Measurements from ENCODE around the gene ASCC2. TPM values are rescaled to one million over a fixed set of nuclear protein-coding genes. Genes with fewer than 3 reads are reported as not detected.

ASCC2 gene
- total RNA-seq, 1 experiment from 2014 or later = 54.9 TPM

- TF ChIP-seq, protein P1, sequence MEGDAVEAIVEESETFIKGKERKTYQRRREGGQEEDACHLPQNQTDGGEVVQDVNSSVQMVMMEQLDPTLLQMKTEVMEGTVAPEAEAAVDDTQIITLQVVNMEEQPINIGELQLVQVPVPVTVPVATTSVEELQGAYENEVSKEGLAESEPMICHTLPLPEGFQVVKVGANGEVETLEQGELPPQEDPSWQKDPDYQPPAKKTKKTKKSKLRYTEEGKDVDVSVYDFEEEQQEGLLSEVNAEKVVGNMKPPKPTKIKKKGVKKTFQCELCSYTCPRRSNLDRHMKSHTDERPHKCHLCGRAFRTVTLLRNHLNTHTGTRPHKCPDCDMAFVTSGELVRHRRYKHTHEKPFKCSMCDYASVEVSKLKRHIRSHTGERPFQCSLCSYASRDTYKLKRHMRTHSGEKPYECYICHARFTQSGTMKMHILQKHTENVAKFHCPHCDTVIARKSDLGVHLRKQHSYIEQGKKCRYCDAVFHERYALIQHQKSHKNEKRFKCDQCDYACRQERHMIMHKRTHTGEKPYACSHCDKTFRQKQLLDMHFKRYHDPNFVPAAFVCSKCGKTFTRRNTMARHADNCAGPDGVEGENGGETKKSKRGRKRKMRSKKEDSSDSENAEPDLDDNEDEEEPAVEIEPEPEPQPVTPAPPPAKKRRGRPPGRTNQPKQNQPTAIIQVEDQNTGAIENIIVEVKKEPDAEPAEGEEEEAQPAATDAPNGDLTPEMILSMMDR (conservative IDR thresholded peaks at IDR 0.05; ENCODE audit: low read depth, low read length) = no peak
- no peak for TF ChIP-seq EZH2 (IDR thresholded peaks at IDR 0.05; ENCODE audit: borderline replicate concordance, low read depth, low read length, poor library complexity, severe bottlenecking)
- H3K9me3 ChIP-seq (ENCODE audit: low read depth, low read length, poor library complexity, severe bottlenecking) = no peaks in the 10 kb centered on the region
- ChIA-PET CTCF (no interaction called here), POLR2A (ENCODE audit: low non-redundant PET) (interaction anchor here (0.6 kb wide), 1 partner anchor 17 kb away, joined by 3 read pairs; no protein-coding TSS in a partner anchor)
- no peaks in the 10 kb centered on the region for H3K4me1 ChIP-seq (ENCODE audit: insufficient read depth, low read length, poor library complexity, severe bottlenecking)
- intact Hi-C loops (cut with micrococcal nuclease; ENCODE audit: unreplicated experiment) = loop anchor here (10.0 kb wide), 1 partner anchor 178 kb away; no protein-coding TSS in a partner anchor
- BruUV-seq (replicated peaks) = no TSS peak
- peaks cover 17% of the 10 kb centered on the region for H3K36me3 ChIP-seq (ENCODE audit: insufficient read depth, low read length, poor library complexity, severe bottlenecking)
- no peak overlapping the region for H3K27ac ChIP-seq (ENCODE audit: low read depth, low read length, poor library complexity, severe bottlenecking)
- no peak for DNase-seq (ENCODE audit: low spot score)
- H3K4me3 ChIP-seq (ENCODE audit: low read depth, low read length, poor library complexity, severe bottlenecking) = no peak overlapping the region
- H3K27me3 ChIP-seq (replicated peaks; ENCODE audit: insufficient read depth, low read depth, low read length, poor library complexity) = no peaks in the 10 kb centered on the region
Measured at GRCh38 chr22:29827091-29827490, 11.0 kb downstream of the ASCC2 start.

DNA sequence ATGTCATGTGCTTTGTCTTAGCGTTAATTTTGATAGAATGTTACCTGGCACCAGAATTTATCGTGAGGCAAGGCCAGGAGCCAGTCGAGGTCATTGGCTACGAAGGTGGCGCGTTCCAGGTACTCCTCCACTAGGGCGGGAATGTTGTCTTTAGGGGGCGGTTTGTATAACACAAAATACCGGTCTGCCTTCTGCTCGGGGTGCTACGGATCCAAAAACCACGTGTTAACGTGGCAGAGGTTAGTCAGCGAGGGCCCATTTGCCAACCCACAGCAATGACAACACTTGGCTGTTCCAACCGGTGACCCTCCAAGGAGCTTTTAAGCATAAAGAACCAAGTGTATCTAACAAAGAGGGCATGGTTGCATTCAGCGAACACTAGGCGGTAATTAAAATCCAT lies 12.5 kb downstream of the ASCC2 start:
- no TSS peak for BruUV-seq (replicated peaks)
- intact Hi-C loops (cut with micrococcal nuclease; ENCODE audit: unreplicated experiment) = loop anchor here (10.0 kb wide), 1 partner anchor 179 kb away; no protein-coding TSS in a partner anchor
- TF ChIP-seq, protein P1 (conservative IDR thresholded peaks at IDR 0.05; ENCODE audit: low read depth, low read length) = no peak

DNA sequence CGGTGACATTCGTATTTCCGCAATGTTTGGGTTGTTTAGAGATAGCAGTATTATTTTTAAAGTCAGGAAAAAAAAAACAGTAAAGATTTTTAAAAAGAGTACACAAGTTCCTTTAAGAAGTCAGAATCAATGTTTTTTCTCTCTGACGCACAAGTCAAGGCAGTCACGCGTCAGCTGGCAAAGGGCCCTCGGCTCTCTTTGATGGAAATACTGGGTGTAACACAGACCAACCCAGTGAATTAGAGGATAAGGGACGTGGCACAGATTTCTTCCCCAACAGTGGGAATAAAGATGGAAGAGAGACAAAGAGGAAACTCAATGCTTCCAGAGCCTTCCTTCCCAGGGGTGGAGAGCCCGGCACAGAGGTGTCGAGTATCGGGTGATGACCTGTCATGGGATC lies 13.4 kb downstream of the ASCC2 start:
- no TSS peak for BruUV-seq (replicated peaks)
- DNase-seq (ENCODE audit: low spot score) = no peak
- CTCF ChIA-PET = no interaction called here
- TF ChIP-seq, protein P1 (conservative IDR thresholded peaks at IDR 0.05; ENCODE audit: low read depth, low read length) = no peak
- no peak for TF ChIP-seq EZH2 (IDR thresholded peaks at IDR 0.05; ENCODE audit: borderline replicate concordance, low read depth, low read length, poor library complexity, severe bottlenecking)
- H3K36me3 ChIP-seq (ENCODE audit: insufficient read depth, low read length, poor library complexity, severe bottlenecking) = peaks cover 24% of the 10 kb centered on the region
- no peak overlapping the region for H3K27ac ChIP-seq (ENCODE audit: low read depth, low read length, poor library complexity, severe bottlenecking)
- no peaks in the 10 kb centered on the region for H3K27me3 ChIP-seq (replicated peaks; ENCODE audit: insufficient read depth, low read depth, low read length, poor library complexity)
- H3K4me3 ChIP-seq (ENCODE audit: low read depth, low read length, poor library complexity, severe bottlenecking) = no peak overlapping the region
- intact Hi-C loops (cut with micrococcal nuclease; ENCODE audit: unreplicated experiment) = loop anchor here (10.0 kb wide), 1 partner anchor 180 kb away; no protein-coding TSS in a partner anchor
- no peaks in the 10 kb centered on the region for H3K9me3 ChIP-seq (ENCODE audit: low read depth, low read length, poor library complexity, severe bottlenecking)
- H3K4me1 ChIP-seq (ENCODE audit: insufficient read depth, low read length, poor library complexity, severe bottlenecking) = no peaks in the 10 kb centered on the region
- POLR2A ChIA-PET (ENCODE audit: low non-redundant PET) = no interaction called here

More for the DNA sequence above, 12.5 kb downstream of the ASCC2 start:
- Histone ChIP-seq H3K36me3 (ENCODE audit: insufficient read depth, low read length, poor library complexity, severe bottlenecking) (peaks cover 24% of the 10 kb centered on the region), H3K4me1 (ENCODE audit: insufficient read depth, low read length, poor library complexity, severe bottlenecking) (no peaks in the 10 kb centered on the region), H3K9me3 (ENCODE audit: low read depth, low read length, poor library complexity, severe bottlenecking) (no peaks in the 10 kb centered on the region), H3K27ac (ENCODE audit: low read depth, low read length, poor library complexity, severe bottlenecking) (no peak overlapping the region), H3K27me3 (replicated peaks; ENCODE audit: insufficient read depth, low read depth, low read length, poor library complexity) (no peaks in the 10 kb centered on the region), H3K4me3 (ENCODE audit: low read depth, low read length, poor library complexity, severe bottlenecking) (no peak overlapping the region)
- POLR2A ChIA-PET (ENCODE audit: low non-redundant PET) = no interaction called here
- DNase-seq (ENCODE audit: low spot score) = no peak
- CTCF ChIA-PET = no interaction called here
